ENCODE measurements around the gene PORCN. TPM values are rescaled to one million over a fixed set of nuclear protein-coding genes. Genes with fewer than 3 reads are reported as not detected.

Gene PORCN
- total and polyA plus RNA-seq, 9 of the 15 experiments (the other 6 are each of a cell fraction or from before 2014, with no cell fraction given), result 0.34 to 5.1 (median 2.8) TPM

DNA sequence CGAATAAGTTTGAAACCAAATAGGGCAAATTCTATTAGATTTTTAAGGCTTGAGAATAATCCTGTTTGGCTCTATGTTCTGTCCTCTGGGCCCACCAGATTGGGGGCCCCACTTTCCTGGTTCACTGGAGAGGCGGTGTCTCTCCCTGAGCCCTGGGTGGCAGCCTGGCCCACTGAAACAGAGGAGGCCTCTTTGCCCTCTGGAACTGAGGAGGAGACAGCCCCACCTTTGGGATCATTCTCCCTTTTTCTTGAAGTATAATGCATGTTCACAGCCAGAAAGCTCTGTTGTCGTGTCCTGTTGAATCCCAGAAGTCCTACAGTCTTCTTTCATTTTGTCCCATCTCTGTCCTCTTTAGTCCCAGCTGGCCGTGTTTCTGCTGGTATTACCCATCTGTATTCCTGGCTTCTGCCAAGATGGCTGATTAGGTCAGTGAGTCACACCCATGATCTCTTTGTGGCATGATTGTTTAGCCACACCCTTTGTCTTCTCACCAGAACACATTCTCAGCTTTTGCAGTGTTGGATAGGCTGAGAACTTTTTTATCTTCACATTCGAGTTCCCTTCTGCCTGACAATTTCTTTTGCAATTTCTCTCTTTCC is 22.7 kb downstream of the PORCN start (continued):
- TF ChIP-seq FOSL1 (tag; conservative IDR thresholded peaks at IDR 0.05), result peak; percentile 80
- TF ChIP-seq PTBP1 (IDR thresholded peaks at IDR 0.05; ENCODE audit: low read depth, low read length), result no peak
- TF ChIP-seq, protein P1, sequence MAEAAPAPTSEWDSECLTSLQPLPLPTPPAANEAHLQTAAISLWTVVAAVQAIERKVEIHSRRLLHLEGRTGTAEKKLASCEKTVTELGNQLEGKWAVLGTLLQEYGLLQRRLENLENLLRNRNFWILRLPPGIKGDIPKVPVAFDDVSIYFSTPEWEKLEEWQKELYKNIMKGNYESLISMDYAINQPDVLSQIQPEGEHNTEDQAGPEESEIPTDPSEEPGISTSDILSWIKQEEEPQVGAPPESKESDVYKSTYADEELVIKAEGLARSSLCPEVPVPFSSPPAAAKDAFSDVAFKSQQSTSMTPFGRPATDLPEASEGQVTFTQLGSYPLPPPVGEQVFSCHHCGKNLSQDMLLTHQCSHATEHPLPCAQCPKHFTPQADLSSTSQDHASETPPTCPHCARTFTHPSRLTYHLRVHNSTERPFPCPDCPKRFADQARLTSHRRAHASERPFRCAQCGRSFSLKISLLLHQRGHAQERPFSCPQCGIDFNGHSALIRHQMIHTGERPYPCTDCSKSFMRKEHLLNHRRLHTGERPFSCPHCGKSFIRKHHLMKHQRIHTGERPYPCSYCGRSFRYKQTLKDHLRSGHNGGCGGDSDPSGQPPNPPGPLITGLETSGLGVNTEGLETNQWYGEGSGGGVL (CRISPR knock-in tag; IDR thresholded peaks at IDR 0.05), result no peak
- no peak for TF ChIP-seq TAF15 (IDR thresholded peaks at IDR 0.05; ENCODE audit: low read depth, low read length)
- TF ChIP-seq MYBL2 (IDR thresholded peaks at IDR 0.05; ENCODE audit: low read depth), result no peak
- TF ChIP-seq MYBL2 (CRISPR knock-in tag; IDR thresholded peaks at IDR 0.05; ENCODE audit: borderline replicate concordance), result no peak
- TF ChIP-seq HNRNPK (IDR thresholded peaks at IDR 0.05; ENCODE audit: low read depth, low read length, poor library complexity, severe bottlenecking), result no peak
- no peak for TF ChIP-seq HMG20A (CRISPR knock-in tag; conservative IDR thresholded peaks at IDR 0.05)
- TF ChIP-seq, protein P2, sequence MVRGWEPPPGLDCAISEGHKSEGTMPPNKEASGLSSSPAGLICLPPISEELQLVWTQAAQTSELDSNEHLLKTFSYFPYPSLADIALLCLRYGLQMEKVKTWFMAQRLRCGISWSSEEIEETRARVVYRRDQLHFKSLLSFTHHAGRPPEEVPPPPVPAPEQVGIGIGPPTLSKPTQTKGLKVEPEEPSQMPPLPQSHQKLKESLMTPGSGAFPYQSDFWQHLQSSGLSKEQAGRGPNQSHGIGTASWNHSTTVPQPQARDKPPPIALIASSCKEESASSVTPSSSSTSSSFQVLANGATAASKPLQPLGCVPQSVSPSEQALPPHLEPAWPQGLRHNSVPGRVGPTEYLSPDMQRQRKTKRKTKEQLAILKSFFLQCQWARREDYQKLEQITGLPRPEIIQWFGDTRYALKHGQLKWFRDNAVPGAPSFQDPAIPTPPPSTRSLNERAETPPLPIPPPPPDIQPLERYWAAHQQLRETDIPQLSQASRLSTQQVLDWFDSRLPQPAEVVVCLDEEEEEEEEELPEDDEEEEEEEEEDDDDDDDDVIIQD (CRISPR knock-in tag; IDR thresholded peaks at IDR 0.05), result no peak
- no peak for TF ChIP-seq MBD2 (IDR thresholded peaks at IDR 0.05; ENCODE audit: borderline replicate concordance, low read depth)
- TF ChIP-seq SOX6 (IDR thresholded peaks at IDR 0.05), result peak; percentile 78
- no peak for TF ChIP-seq SRSF7 (optimal IDR thresholded peaks at IDR 0.05; ENCODE audit: low read depth, low read length)
- no peak for TF ChIP-seq BRCA1 (IDR thresholded peaks at IDR 0.05)
- TF ChIP-seq BRCA1 (CRISPR knock-in tag; IDR thresholded peaks at IDR 0.05), result no peak
- peak; percentile 47; the same call in 1 of the 2 replicates for TF ChIP-seq GATAD2A (IDR thresholded peaks at IDR 0.05)
- no peak for TF ChIP-seq FUS (optimal IDR thresholded peaks at IDR 0.05; ENCODE audit: low read depth, low read length)
- TF ChIP-seq NR4A1 (CRISPR knock-in tag; IDR thresholded peaks at IDR 0.05), result no peak
- 0 out of 2 replicates have a peak, but pooled peaks have one; percentile 29 for TF ChIP-seq NR4A1 (tag; IDR thresholded peaks at IDR 0.05)
- no peak for TF ChIP-seq MAZ (CRISPR knock-in tag; conservative IDR thresholded peaks at IDR 0.05 in 1 of 2, IDR thresholded peaks at IDR 0.05 in 1 of 2)
- no peak for TF ChIP-seq DNMT1 (IDR thresholded peaks at IDR 0.05)
- TF ChIP-seq NR2C1 (IDR thresholded peaks at IDR 0.05), result no peak
- TF ChIP-seq NR2C1 (tag; IDR thresholded peaks at IDR 0.05), result 0 out of 2 replicates have a peak, but pooled peaks have one; percentile 13
- TF ChIP-seq THRAP3 (IDR thresholded peaks at IDR 0.05; ENCODE audit: borderline replicate concordance), result no peak
- TF ChIP-seq, protein P3, sequence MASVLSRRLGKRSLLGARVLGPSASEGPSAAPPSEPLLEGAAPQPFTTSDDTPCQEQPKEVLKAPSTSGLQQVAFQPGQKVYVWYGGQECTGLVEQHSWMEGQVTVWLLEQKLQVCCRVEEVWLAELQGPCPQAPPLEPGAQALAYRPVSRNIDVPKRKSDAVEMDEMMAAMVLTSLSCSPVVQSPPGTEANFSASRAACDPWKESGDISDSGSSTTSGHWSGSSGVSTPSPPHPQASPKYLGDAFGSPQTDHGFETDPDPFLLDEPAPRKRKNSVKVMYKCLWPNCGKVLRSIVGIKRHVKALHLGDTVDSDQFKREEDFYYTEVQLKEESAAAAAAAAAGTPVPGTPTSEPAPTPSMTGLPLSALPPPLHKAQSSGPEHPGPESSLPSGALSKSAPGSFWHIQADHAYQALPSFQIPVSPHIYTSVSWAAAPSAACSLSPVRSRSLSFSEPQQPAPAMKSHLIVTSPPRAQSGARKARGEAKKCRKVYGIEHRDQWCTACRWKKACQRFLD (CRISPR knock-in tag; IDR thresholded peaks at IDR 0.05), result peak; percentile 20; the same call in 1 of the 2 replicates
- TF ChIP-seq ZKSCAN1 (IDR thresholded peaks at IDR 0.05; ENCODE audit: low read depth, low read length), result peak; percentile 57; the same call in 1 of the 2 replicates
- peak in 2 of 3 experiments; percentile 32 to 79 for TF ChIP-seq YY1 (IDR thresholded peaks at IDR 0.05; ENCODE audit: borderline replicate concordance in 1 of 3, control insufficient read depth in 1 of 3, extremely low read depth in 1 of 3, insufficient read depth in 3 of 3, insufficient read length in 1 of 3, insufficient replicate concordance in 2 of 3, low read depth in 1 of 3, low read length in 2 of 3)
